Duodenal mucosa (tissue), 2 donors: ENCODE results near the gene VTI1A.
"Not testable (repeated sequence)": the region's sequence is repeated elsewhere in the genome, so short reads cannot be mapped to it uniquely, and the experiment has no call there.

Experiments used
- H3K27ac ChIP-seq: one replicate; pipeline ENCODE4 v1.7.0; 2013; ENCODE audit warnings: low read depth, low read length
- H3K27me3 ChIP-seq, 2 donors: one replicate each; pipeline ENCODE4 v1.7.0; 2013; ENCODE audit warnings: low read length in 2 of 2, control low read depth in 1 of 2; ENCODE audit not compliant: insufficient read depth in 2 of 2, control insufficient read depth in 1 of 2
- H3K36me3 ChIP-seq, 2 donors: one replicate each; pipeline ENCODE4 v1.7.0; 2013; ENCODE audit warnings: low read length in 2 of 2, control low read depth in 1 of 2; ENCODE audit not compliant: insufficient read depth in 2 of 2, control insufficient read depth in 1 of 2
- H3K4me1 ChIP-seq, 2 donors: one replicate each; pipeline ENCODE4 v1.7.0; 2013; ENCODE audit warnings: low read length in 2 of 2, control low read depth in 1 of 2; ENCODE audit not compliant: insufficient read depth in 2 of 2, control insufficient read depth in 1 of 2
- H3K4me3 ChIP-seq, 2 donors: one replicate each; pipeline ENCODE4 v1.7.0; 2013; ENCODE audit warnings: low read length in 2 of 2, low read depth in 1 of 2
- H3K9ac ChIP-seq, 2 donors: one replicate each; pipeline ENCODE4 v1.7.0; 2013; ENCODE audit warnings: low read length in 2 of 2, low read depth in 1 of 2
- H3K9me3 ChIP-seq, 2 donors: one replicate each; pipeline ENCODE4 v1.7.0; 2013; ENCODE audit warnings: low read length in 2 of 2, control low read depth in 1 of 2; ENCODE audit not compliant: control insufficient read depth in 1 of 2

The VTI1A gene

DNA sequence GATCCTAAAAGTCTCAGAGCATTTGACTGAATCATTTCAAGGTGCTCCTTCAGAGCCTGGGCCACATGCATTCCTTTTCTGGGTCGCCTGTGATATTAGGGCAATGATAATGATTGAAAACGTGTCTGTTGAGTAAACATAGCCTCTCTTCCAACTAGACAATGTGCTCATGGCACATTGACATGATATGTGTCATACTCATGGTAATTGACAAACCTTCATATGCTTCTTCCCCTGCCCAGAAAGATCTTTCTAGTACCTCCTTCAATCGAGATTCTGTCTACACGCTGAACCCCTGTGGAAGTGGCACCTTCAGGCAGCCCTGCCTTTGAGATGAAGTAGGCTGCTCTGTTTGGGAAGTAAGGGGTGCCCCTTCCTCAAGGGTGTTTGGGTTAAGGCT lies 404.2 kb downstream of the VTI1A start:
- peaks cover 8 to 10% of the 10 kb centered on the region in 2 donors for H3K4me1 ChIP-seq
- no peak overlapping the region for H3K4me3 ChIP-seq
- no peak overlapping the region for H3K27ac ChIP-seq
- no peak overlapping the region for H3K9ac ChIP-seq
- H3K27me3 ChIP-seq, result no peaks in the 10 kb centered on the region
- H3K9me3 ChIP-seq, result peaks cover 13 to 14% of the 10 kb centered on the region in 2 donors
- H3K36me3 ChIP-seq, result no peaks in the 10 kb centered on the region

DNA sequence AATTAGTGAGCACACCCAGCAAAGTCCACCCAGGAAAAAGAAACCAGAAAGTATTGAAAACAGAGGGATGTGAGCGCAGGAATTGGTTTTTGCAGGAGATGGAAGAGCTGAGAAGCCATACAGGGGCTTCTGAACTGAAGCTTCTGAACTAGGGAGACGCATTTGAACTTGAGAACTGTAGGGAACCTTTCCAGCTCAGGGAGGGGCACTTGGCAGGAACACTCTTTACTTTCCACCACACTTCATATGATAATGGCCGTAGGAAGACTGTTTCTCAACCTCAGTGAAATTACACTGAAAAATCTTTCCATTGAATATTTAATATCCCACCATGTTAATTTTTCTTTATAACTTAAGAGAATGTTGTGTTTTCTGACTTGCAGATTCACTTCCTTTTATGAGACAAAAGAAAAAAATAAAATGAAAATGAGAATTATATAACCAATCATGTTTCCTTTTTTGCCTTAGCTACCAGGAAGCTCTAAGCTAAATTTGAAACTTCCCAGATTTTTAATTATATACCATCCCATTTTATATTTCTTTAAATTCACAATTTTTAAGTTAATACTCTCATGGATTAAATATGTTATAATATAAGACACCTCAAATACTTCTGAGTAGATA lies 404.7 kb downstream of the VTI1A start:
- Histone ChIP-seq H3K9ac (no peak overlapping the region), H3K4me3 (no peak overlapping the region), H3K4me1 (peaks cover 8 to 10% of the 10 kb centered on the region in 2 donors), H3K36me3 (no peaks in the 10 kb centered on the region), H3K27me3 (no peaks in the 10 kb centered on the region), H3K27ac (no peak overlapping the region), H3K9me3 (peaks cover 13 to 14% of the 10 kb centered on the region in 2 donors)

DNA sequence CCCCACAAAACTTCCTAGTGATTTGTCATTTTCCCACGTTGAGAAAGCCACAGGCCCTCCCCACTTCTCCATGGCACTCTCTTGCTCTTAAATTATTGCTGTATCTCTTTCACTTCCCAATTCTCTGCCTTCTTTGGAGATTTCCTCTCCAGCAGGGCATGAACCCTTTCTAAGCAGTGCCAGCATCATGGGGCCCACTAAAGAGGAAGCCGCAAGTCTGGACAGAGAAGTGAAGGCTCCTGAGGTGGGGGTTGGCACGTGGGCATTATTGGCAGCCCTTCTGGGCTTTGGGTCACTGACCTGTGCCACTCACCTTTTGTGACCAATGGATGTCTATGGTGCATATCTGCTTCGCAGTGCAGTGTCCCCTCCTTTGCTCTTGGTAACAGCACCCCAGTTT lies 405.3 kb downstream of the VTI1A start:
- Histone ChIP-seq H3K36me3 (no peaks in the 10 kb centered on the region), H3K27ac (no peak overlapping the region), H3K4me3 (no peak overlapping the region), H3K27me3 (no peaks in the 10 kb centered on the region), H3K4me1 (peaks cover 8 to 10% of the 10 kb centered on the region in 2 donors), H3K9ac (no peak overlapping the region), H3K9me3 (peaks cover 8 to 10% of the 10 kb centered on the region in 2 donors)

- Histone ChIP-seq H3K36me3 (no peaks in the 10 kb centered on the region), H3K4me3 (no peak overlapping the region), H3K9ac (no peak overlapping the region), H3K9me3 (no peaks in the 10 kb centered on the region), H3K27ac (no peak overlapping the region), H3K4me1 (peaks cover 8 to 10% of the 10 kb centered on the region in 2 donors), H3K27me3 (no peaks in the 10 kb centered on the region)
Observed at GRCh38 chr10:112855134-112855533, 408.1 kb downstream of the VTI1A start.

- no peaks in the 10 kb centered on the region for H3K36me3 ChIP-seq
- H3K9ac ChIP-seq, result no peak overlapping the region
- H3K4me1 ChIP-seq, result no peaks in the 10 kb centered on the region
- no peaks in the 10 kb centered on the region for H3K9me3 ChIP-seq
- no peak overlapping the region for H3K4me3 ChIP-seq
- no peak overlapping the region for H3K27ac ChIP-seq
- H3K27me3 ChIP-seq, result no peaks in the 10 kb centered on the region
Observed at GRCh38 chr10:112857493-112857892, 410.5 kb downstream of the VTI1A start.

GRCh38 chr10:112858986-112859651 lies 412.1 kb downstream of the VTI1A start:
- Histone ChIP-seq H3K4me1 (no peaks in the 10 kb centered on the region), H3K4me3 (no peak overlapping the region), H3K27me3 (no peaks in the 10 kb centered on the region), H3K9ac (no peak overlapping the region), H3K36me3 (no peaks in the 10 kb centered on the region), H3K9me3 (peaks cover 0 to 6% of the 10 kb centered on the region in 2 donors), H3K27ac (no peak overlapping the region)

- Histone ChIP-seq H3K9ac (no peak overlapping the region), H3K27ac (no peak overlapping the region), H3K27me3 (no peaks in the 10 kb centered on the region), H3K4me3 (no peak overlapping the region), H3K9me3 (peaks cover 0 to 11% of the 10 kb centered on the region in 2 donors), H3K36me3 (no peaks in the 10 kb centered on the region), H3K4me1 (no peaks in the 10 kb centered on the region)
Observed at GRCh38 chr10:112859793-112860192, 412.8 kb downstream of the VTI1A start.

GRCh38 chr10:112863461-112863860 lies 416.4 kb downstream of the VTI1A start:
- H3K4me3 ChIP-seq, H3K36me3 ChIP-seq, H3K9ac ChIP-seq, H3K4me1 ChIP-seq, H3K27ac ChIP-seq, H3K27me3 ChIP-seq: not testable (repeated sequence)
- peaks cover 0 to 11% of the 10 kb centered on the region in 2 donors for H3K9me3 ChIP-seq
